Activated CD4-positive, alpha-beta T cell treated with anti-CD3 and anti-CD28 coated beads, Interleukin-2, amount 50 U/mL, for 1 hour (primary cell): ENCODE measurements around the gene SNX4.
"Not testable (repeated sequence)": the region's sequence is repeated elsewhere in the genome, so short reads cannot be mapped to it uniquely, and the experiment has no call there.

Source experiments
- DNase-seq: peaks from one replicate; pipeline ENCODE4 v3.0.0-alpha.2; 2020

The SNX4 gene

GRCh38 chr3:125519678-125520562 lies at the start of gene SNX4:
Gene SNX4 (minus strand): TSS chr3:125520202. CDS start chr3:125520172, 30 bp downstream.
- peak; percentile 81 for DNase-seq

GRCh38 chr3:125556314-125556713 lies 36.3 kb upstream of the SNX4 start:
- no peak for DNase-seq

- DNase-seq, result no peak
Measured at GRCh38 chr3:125552401-125552800, 32.4 kb upstream of the SNX4 start.

- DNase-seq, result no peak
Measured at GRCh38 chr3:125528920-125529319, 8.9 kb upstream of the SNX4 start.

GRCh38 chr3:125525153-125525552 lies 5.2 kb upstream of the SNX4 start:
- DNase-seq, result no peak

GRCh38 chr3:125520563-125520919 lies 539 bp upstream of the SNX4 start:
- not testable (repeated sequence) for DNase-seq

GRCh38 chr3:125515421-125515820 lies 4.6 kb downstream of the SNX4 start:
- DNase-seq, result no peak

- DNase-seq, result no peak
Measured at GRCh38 chr3:125513490-125514115, 6.4 kb downstream of the SNX4 start.

- DNase-seq, result no peak
Measured at GRCh38 chr3:125512135-125512920, 7.7 kb downstream of the SNX4 start.

GRCh38 chr3:125511420-125512118 lies 8.4 kb downstream of the SNX4 start:
- no peak for DNase-seq

GRCh38 chr3:125507128-125507527 lies 12.9 kb downstream of the SNX4 start:
- no peak for DNase-seq

- DNase-seq, result no peak
Measured at GRCh38 chr3:125498630-125499029, 21.4 kb downstream of the SNX4 start.

- no peak for DNase-seq
Measured at GRCh38 chr3:125496701-125497100, 23.3 kb downstream of the SNX4 start.

- no peak for DNase-seq
Measured at GRCh38 chr3:125482406-125482805, 37.6 kb downstream of the SNX4 start.

GRCh38 chr3:125481786-125482185 lies 38.2 kb downstream of the SNX4 start:
- no peak for DNase-seq

- DNase-seq, result not testable (repeated sequence)
Measured at GRCh38 chr3:125481375-125481759, 38.6 kb downstream of the SNX4 start.

- DNase-seq, result no peak
Measured at GRCh38 chr3:125480656-125481374, 39.2 kb downstream of the SNX4 start.

GRCh38 chr3:125479091-125479490 lies 40.9 kb downstream of the SNX4 start:
- DNase-seq, result no peak

GRCh38 chr3:125478326-125478725 lies 41.7 kb downstream of the SNX4 start:
- DNase-seq, result no peak

- no peak for DNase-seq
Measured at GRCh38 chr3:125477701-125478100, 42.3 kb downstream of the SNX4 start.

GRCh38 chr3:125470671-125471070 lies 49.3 kb downstream of the SNX4 start:
- no peak for DNase-seq

- DNase-seq, result no peak
Measured at GRCh38 chr3:125462722-125463299, 57.2 kb downstream of the SNX4 start.
